ENCODE measurements around the gene INSIG1. TPM values are rescaled to one million over a fixed set of nuclear protein-coding genes. Genes with fewer than 3 reads are reported as not detected.

Gene INSIG1
- total and polyA plus RNA-seq, 2 donors (not counting 3 experiments of a cell fraction or from before 2014, with no cell fraction given): 79.3 to 102 TPM

- no peak overlapping the region for H3K27ac ChIP-seq (ENCODE audit: insufficient read depth, low read depth, low read length)
- H3K36me3 ChIP-seq (ENCODE audit: control insufficient read depth in 2 of 2, extremely low read depth in 1 of 2, insufficient read depth in 2 of 2, low read length in 2 of 2): no peaks in the 10 kb centered on the region
- H2AFZ ChIP-seq (ENCODE audit: low read depth, low read length): no peak overlapping the region
- no peaks in the 10 kb centered on the region for H3K27me3 ChIP-seq (ENCODE audit: control insufficient read depth in 2 of 2, insufficient read depth in 2 of 2, low read length in 2 of 2)
- no peaks in the 10 kb centered on the region for H3K9me3 ChIP-seq (replicated peaks; ENCODE audit: control insufficient read depth, insufficient read depth, low read length)
- FAIRE-seq (no peak), DNase-seq (ENCODE audit: low read depth, low spot score) (no peak)
- no peak overlapping the region for H3K9ac ChIP-seq (replicated peaks; ENCODE audit: extremely low read depth, insufficient read depth, low read length)
- intact Hi-C loops (cut with micrococcal nuclease) (loop anchor here (10.0 kb wide), 1 partner anchor 475 kb away; no protein-coding TSS in a partner anchor), dilution Hi-C loops (cut with MboI; ENCODE audit: extremely low pct_ligation_motif_present, low sequenced_read_pairs) (no loop called here)
- no peaks in the 10 kb centered on the region for H3K79me2 ChIP-seq (ENCODE audit: control insufficient read depth, insufficient read depth, low read length)
- H3K4me2 ChIP-seq (ENCODE audit: insufficient read depth, low read length): no peak overlapping the region
- no peaks in the 10 kb centered on the region for H3K9me1 ChIP-seq (replicated peaks; ENCODE audit: control insufficient read depth, extremely low read depth, insufficient read depth, low read length)
- POLR2A ChIA-PET: no interaction called here
- CTCF ChIA-PET: no interaction called here
- no peak overlapping the region for H3K4me3 ChIP-seq (replicated peaks in 1 of 3; ENCODE audit: insufficient read depth in 1 of 3, low read depth in 1 of 3, low read length in 3 of 3)
- H3K4me1 ChIP-seq (ENCODE audit: control insufficient read depth, extremely low read depth, insufficient read depth, low read length): peaks cover 15% of the 10 kb centered on the region
- no peaks in the 10 kb centered on the region for H4K20me1 ChIP-seq (replicated peaks; ENCODE audit: control insufficient read depth, extremely low read depth, insufficient read depth, low read length)
- no TSS peak for BruUV-seq (replicated peaks)
- TF ChIP-seq FOS (IDR thresholded peaks at IDR 0.05; ENCODE audit: borderline replicate concordance, insufficient read depth, low read length): no peak
- TF ChIP-seq POLR2AphosphoS5 (IDR thresholded peaks at IDR 0.05; ENCODE audit: insufficient read depth, low read depth, low read length): no peak
- no peak for TF ChIP-seq EZH2 (IDR thresholded peaks at IDR 0.05; ENCODE audit: borderline replicate concordance, low read depth, low read length, severe bottlenecking)
- TF ChIP-seq MAX (IDR thresholded peaks at IDR 0.05; ENCODE audit: insufficient read depth, insufficient read length): no peak
- TF ChIP-seq POLR2A (IDR thresholded peaks at IDR 0.05; ENCODE audit: low read depth, low read length): no peak
- no peak for TF ChIP-seq CTCF (IDR thresholded peaks at IDR 0.05; ENCODE audit: extremely low read depth in 1 of 2, insufficient read depth in 1 of 2, low read depth in 1 of 2, low read length in 2 of 2)
- TF ChIP-seq MYC (IDR thresholded peaks at IDR 0.05; ENCODE audit: low read depth, low read length): no peak
- no peak for TF ChIP-seq JUN (IDR thresholded peaks at IDR 0.05; ENCODE audit: borderline replicate concordance, insufficient read depth, insufficient read length, low read depth)
- no peak for TF ChIP-seq GATA2 (IDR thresholded peaks at IDR 0.05; ENCODE audit: insufficient read depth, insufficient read length, low read depth, low read length)
Observed at GRCh38 chr7:155289949-155290501, 7.7 kb upstream of the INSIG1 start.
